NCI-H2107 treated with DMSO at 0.1 percent for 48 hours (cell line): ENCODE measurements around the gene RHBDD3.

Experiments used
- DNase-seq: peaks from one replicate; lab custom pipeline; 2025; ENCODE audit not compliant: unreplicated experiment; lab: John Stamatoyannopoulos, UW

The RHBDD3 gene

GRCh38 chr22:29218758-29219408 lies 48.9 kb downstream of the RHBDD3 start:
- no peak for DNase-seq

DNA sequence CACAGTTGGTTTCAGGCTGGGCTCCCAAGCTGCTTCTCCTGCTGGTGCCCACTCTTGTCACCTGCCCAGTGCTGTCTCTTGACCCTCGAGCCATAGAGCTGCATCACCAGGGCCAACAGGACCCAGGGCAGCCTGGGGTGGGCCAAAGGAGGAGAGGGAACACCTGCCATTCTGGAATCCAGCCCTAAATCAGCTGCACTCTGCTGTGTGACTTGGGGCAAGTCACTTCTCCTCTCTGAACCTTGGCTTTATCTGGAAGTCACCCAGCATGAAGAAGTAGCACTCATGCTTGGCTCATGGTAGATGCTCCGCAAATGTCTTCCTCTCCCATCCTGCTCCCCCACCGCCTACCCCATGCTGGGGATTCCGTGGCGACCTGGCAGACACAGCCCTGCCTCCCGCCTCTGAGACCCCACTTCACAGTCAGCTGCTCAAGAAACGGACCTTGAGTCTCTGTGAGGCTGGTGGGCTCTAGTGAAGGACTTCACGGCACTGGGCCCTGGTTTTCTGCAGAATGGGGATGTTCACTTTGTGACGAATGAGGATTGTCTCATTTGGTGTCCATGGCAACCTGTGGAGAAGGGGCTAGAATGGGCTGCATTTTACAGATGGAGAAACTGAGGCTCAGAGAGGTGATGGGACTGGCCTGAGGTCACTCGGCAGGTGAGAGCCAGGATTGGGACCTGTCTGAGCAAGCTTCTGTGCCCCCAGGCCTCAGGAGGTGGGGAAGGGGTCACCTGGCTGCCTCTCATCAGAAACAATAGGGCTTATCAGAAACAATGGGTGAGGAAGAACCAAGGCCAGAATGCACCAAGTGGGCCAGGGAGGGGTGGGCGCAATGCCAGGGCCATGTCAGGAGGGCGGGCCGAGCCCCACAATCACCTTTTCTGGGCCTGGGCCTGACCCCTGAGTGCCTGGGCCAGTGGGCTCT lies 49.7 kb downstream of the RHBDD3 start:
- DNase-seq = no peak

- no peak for DNase-seq
These were observed 50.7 kb downstream of the RHBDD3 start for GRCh38 chr22:29216873-29217666.

DNA sequence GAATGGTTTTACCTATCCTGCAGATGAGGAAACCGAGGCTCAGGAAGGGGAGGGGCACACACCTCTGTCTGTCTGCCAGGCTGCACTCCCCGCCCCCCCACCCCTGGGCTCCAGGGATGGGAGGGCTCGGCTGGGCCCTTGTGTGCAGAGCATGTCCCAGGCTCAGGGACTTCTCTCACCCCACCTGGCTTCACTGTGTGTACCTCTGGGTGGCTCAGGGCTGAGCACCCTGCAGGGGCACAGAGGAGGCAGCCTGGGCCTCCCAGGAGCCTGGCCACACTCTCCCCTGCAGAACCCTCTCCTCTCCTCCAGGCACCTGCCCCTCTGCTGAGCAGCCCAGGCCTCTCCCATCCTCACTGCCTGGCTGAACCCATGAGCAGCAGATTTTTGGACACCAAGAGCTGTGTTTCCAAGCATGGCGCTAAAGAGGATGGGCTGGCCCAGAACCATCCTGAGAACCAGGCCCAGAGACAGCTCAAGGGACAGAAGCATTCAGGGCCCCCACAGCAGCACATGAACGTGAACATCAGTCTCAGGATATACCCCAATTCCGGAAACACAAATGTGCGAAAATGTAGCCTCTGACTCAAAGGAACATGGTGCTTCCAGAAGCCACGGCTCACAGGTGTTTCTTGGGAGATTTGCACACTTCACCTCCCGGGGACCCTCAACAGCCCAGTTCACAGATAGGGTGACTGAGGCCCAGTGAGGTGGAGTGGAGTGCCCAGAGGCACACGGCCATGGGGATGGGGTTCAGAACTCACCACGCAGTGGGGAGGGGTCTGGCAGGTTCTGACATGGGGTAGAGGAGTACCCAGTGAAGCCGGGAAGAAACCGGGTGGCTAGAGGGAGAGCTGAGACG lies 51.5 kb downstream of the RHBDD3 start:
- DNase-seq = no peak

GRCh38 chr22:29215012-29215860 lies 52.5 kb downstream of the RHBDD3 start:
- DNase-seq = no peak

DNA sequence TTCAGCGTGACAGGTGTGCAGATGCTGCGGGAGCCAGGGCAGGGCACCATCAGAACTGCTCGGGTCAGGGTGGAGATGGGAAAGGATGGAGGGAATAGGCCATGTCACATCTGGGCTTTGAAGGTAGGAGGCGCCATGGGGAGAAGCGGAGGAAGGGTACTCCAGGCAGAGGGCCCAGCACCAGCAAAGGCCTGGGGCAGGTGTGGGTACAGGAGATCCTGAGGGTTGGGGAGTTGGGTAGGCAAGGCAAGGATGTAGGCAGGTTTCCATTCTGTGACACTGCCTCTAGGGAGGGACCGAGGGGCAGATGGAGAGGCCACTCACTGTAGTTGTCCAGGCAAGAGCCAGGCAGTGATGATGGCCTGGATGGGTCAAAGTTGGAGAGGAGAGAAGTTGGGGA lies 53.5 kb downstream of the RHBDD3 start:
- no peak for DNase-seq

- DNase-seq = no peak
These were observed 54.3 kb downstream of the RHBDD3 start for GRCh38 chr22:29213493-29213892.

DNA sequence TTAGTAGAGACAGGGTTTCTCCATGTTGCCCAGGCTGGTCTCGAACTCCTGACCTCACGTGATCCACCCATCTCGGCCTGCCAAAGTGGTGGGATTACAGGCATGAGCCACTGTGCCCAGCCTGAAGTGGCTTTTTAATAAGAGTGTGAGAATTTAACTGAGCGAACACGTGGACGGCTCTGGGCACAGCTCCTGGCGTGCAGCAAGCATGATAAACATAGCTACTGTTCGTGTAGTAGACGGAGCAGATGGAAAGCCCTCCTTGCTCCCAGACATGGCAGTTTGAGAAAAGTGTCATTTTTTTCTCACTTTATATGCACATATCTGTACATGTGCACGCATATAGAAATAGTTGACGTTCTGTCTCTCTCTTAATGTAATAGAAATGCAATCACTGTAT lies 55.0 kb downstream of the RHBDD3 start:
- no peak for DNase-seq

DNA sequence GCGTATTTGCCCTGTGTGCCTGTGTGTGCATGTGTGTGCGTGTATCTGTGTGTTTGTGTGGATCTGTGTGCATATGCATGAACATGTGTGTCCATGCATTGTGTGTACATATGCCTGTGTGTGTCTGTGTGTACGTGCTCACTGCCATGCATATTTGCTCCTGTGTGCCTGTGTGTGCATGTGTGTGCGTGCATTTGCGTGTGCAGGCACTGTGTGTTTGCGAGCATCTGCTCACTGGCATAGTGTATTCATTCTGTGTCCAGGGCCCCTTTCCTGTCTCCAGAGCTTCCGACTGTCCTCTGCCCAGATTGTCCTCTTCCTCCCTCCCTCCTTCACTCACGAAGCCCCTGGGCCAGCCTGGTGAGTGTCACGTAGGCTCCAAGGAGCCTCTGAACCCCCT lies 56.3 kb downstream of the RHBDD3 start:
- no peak for DNase-seq

DNA sequence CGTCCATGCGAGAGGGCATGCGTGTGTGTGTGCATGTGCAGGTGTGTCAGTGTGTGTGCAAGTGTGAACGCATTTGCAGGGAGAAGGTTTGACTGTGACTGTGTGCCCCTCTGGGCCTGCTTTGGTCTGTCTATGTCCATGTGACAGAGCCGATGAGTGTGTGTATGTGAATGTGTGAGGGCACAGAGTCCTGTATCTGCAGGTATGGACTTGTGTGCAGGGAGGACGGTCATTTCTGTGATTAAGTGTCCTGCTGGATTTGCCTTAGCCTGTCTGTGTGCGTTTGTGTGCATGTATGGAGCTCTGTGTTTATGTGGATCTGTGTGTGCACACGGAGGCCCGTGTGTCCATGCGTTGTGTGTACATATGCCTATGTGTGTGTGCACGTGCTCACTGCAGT lies 56.7 kb downstream of the RHBDD3 start:
- no peak for DNase-seq
